HG03558 (cell line): Measurements from ENCODE around the gene ERAP2.
"Not testable (repeated sequence)": the region's sequence is repeated elsewhere in the genome, so short reads cannot be mapped to it uniquely, and the experiment has no call there.

Source experiments
- ATAC-seq: cut with Tn5 transposase; IDR thresholded peaks from one replicate; pipeline ENCODE4 v1.9.1; 2021; ENCODE audit warnings: moderate number of reproducible peaks; ENCODE audit not compliant: unreplicated experiment; ENCODE audit errors: extremely low read depth

Gene ERAP2

DNA sequence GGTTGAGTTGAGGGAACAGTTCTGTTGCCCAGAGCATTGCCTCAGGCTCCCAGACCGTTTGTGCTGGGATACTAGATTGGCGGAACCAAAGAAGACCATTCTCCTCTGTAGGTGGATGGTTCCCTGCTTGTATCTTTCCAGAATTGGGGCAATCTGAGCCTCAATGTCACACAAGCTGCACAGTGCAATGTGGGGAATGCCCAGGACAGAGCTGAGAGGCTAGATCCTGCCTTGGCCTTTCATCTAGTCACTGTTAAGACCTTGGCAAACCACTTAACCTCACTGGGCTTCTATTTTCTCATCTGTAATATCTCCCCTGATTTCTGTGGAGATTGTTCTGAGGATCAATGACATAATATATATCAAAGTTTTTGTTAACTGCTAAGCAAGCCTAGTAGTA lies 16.9 kb upstream of the ERAP2 start:
- no peak for ATAC-seq

DNA sequence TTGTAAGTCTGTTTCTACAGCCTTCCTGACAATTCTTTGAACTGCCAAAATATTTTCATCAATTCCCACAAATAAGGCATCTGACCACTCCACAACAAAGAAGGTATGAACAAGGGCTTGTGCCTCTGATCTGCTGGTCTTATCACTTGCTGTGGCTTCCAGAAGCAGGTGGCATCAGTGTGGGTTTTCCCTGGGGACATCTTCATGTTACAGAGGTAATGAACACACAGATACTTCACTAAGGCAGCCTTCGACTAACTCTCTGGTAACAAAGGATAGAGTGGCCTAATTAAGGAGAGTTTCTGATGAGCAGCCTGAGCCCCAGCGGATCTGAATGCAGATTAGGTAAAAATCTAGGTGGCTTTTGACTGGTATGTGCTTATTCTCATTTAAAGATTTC lies 15.2 kb upstream of the ERAP2 start:
- ATAC-seq, result no peak

DNA sequence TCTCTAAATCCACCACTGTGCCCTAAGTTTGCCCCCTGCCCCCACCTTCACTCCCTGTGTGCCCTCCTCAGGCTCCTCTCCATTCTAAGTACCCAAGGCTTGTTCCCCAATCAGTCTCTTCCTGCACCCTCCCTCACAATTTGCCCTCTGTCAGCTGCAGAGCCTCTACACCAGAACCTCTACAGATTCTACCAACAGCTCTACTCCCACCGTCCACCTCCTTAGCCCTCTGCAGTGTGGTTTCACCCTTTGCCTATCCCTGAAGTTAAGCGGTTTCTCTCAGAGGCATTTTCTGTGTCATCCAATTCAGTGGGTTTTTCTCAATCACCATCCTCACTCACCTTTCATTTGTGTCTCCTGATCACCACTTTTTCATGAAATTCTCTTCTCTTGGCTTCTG lies 13.2 kb upstream of the ERAP2 start:
- no peak for ATAC-seq

DNA sequence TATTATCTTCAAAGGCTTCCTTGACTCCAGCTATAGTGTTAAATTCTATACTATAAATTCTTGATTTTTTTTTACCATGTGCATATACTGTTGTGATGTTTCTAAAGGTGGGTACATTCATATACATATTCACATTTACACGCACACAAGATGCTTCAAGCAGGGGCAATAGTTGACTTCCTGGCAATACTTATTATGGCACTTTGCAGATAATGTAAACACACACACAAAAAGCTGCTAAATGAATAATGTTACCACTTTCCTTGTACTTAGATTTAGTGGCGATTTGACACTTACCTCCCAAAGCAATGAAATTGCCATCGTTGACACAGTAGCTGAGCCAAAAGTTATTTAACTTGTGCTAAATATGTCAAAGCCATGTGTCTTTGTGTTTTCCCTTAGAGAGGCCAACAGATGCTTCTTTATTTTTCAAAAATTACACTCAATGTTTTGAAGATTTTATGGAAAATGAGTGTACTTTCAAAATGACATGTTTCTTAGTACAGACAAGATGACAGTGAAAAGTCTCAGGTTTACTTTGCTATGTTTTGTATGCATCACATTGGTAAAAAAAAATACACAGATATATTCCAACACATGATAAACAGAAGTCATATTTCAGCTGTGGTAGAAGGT lies 12.2 kb upstream of the ERAP2 start:
- ATAC-seq, result no peak

DNA sequence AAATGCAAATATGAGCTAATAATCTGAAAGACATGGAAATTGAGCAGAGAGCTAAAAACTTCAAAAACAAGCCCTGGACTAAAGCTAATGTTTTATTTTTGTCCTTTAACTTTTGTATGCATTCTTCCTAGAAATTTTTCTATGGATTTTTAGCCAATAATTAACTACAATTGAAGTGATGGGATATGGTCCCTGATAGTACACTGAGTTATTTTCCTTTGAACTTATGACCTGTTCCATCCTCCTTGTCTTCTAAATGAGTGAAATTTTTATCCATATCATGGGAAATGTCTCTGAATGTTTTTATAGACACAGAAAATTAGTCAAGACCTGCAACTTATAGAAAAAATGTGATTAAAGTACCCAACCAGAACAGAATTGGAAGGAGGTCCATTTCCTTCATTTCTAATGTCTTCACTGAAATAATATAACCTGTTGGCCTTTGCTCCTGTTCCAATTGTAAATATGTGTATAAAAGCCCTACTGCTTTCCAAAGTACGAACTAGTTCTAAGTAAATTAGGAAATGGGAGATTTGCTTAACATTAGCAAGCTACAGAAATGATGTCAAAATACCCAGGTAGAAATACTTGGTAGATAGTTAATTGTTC lies 11.3 kb upstream of the ERAP2 start:
- ATAC-seq, result no peak

DNA sequence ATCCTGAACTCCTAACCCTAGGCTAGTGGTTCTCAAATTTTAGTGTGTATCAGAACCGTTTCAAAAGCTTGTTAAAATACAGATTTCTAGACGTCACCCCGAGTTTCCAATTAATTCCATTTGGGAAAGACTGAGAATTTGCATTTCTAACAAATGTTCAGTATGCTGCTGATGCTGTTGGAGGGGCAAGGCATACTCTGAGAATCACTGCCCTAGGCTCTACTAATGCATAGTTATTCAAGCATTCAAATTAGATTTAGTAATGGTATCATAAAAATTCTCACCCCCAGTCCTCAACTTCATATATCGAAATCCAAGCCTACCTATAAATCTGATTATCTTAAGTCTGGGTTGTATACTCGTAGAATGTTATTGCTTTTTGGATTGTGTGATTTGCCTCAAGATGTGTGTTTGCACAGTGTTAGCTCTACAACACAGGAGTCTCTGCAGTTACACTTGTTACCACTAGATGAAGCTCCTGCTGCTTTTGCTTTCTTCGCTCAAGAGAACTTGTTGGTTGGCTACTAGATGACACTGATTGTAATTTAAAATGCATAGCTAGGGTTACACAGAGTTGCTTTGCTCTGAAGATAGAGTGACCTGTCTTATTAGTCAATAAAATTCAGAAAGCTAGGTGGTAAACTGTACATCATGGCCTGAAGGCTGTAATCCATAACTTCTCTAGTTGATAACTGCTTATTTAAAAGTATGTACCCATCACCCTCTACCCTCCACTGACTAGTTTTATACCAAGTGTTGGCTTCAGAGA lies 7.5 kb upstream of the ERAP2 start:
- ATAC-seq, result peak; percentile 58

DNA sequence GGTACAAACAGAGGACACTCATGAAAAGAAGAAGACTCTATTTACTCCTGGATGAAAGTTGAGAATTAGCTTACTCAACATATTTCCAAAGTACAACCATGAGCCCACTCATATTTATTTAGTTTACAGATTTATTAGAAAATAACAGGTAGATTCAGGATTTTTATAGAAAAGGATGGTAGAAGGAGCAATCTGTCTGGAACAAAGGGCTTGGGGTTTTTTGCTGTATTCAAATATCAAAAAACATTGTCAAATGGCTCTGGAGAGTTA lies 7.0 kb upstream of the ERAP2 start:
- ATAC-seq, result no peak

DNA sequence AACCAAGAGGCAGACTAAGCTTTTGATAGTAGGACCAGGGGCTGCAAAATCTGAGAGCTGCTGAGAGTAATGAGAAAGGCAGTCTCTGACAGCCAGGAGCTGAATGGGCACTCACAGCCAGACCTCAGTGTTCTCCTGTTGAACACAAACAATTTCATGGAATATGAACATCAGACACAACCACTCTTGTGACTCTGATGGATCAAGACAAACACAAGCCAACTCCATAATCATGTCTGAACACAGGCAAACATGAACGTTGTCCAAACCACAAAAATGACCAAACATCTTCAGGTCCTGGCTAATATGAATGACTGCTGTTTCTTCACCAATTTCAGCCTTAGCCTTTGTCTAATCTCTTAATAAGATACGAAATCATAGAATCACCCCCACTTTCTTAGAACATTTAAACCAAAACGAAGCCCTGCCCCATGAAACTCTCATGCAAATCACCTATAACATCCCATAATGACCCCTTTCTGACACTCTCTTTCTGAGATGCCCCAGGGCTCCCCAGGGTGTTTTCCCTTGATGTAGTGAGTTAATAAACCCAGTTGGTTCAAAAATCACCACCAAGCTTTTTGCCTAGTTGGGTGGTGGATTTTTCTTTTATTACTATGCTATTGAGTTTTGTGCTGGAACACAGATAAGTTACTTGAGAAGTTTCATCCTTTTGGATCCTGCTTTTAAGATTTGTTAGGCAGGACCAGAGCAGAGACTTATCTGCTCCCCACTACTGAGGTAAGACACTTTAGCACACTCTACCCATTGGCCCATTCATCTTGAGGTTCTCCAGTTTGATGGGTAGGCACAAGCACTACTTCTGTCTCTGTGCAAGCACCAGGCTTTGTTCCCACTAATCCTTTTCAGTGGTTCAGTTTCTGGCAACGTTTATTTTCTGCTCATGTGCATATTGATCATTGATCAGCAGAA lies 5.9 kb upstream of the ERAP2 start:
- ATAC-seq, result peak; percentile 54

DNA sequence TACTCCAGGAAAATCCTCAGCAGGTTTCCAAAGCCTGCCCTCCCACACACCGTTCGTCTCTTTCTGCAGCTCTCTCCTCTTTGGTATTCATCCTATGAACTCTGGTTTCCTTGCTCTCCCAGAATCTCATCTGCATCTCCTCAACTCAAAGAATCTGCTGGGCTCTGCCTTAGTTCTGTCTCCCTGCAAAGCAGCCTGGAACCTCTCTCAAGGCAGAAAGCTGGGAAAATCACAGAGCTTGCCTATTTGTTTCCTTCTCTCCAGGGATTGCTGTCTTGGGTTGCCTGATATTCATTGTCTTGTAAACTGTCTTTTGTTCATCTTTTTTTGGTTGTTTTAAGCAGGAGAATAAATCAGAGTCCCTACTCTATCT lies 5.3 kb upstream of the ERAP2 start:
- ATAC-seq, result no peak

DNA sequence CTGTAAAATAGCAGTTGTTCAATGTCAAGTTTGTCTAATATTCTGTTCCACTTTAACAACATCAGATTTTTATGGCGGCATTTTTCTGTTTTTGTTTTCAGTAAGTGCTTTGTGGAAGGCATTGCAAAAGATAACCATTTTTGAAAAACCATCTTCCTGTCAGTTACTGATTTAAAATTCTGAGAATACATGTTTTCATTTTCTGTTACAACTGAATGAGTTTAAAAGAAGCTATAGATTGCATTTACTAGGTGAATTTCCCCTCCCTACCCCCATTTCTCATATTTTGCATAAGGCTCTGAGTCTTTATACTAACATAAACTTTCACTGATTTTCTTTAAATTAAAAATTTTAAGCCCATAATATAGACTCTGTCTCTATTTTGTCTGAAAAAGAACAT lies 4.6 kb upstream of the ERAP2 start:
- no peak for ATAC-seq

DNA sequence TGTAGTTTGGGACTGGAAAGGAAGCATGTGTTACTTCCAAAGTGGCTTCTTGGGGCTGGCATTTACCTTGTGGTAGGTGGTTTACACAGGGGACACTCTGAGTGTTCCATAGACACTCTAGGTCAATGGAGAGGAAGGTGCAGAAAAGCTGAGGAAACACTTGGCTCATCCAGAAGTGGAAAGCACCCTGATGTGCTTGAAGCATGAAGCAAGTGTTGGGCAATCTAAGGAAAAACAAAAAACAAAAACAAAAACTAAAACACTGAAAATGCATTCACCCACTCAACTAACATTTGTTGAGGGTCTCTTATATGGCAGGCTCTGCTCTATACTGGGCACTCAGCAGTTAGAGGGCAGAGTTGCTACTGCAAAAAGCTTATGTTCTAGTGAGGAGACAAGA lies 2.9 kb upstream of the ERAP2 start:
- no peak for ATAC-seq

DNA sequence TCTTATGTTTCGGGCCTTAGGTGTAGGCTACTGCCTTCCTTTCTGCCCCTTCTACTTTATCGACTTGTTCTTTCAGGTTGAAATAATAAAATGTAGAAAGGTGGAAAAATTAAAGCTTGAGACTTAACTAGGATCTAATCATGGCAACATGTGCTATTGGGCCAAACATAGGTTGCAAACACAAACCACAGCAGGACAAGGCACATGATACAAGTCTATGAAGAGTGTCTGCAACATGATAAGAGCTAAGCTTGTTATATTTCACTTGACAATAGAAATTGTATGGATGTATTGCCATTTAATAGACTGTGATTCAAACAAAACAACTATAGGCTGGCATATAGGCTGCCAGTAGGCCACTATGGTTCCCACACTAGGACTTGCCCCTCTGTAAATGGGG lies 1.7 kb upstream of the ERAP2 start:
- no peak for ATAC-seq

DNA sequence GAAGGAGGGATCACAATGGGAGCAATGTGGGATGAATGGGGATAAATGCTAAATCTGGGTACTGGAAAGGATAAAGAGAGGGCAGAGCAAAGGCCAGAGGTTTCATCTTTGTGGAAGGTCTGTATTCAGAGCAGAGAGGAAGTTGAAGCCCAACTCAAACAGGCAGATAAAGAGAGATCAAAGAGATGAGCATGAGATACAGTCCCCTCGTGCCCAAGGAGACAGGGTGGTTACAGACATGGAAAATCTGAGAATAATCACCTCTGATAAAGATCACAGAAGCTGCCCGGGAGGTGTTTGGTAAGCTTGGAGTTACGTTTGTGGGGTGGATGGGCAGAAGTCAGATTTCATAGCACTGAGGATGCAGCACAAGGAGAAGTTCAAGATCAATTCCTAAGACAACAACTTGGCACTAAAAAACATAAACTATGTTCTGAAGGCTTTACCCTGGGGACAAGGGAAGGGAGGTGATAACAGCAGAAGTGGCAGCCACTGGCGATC lies 459 bp upstream of the ERAP2 start:
- no peak for ATAC-seq

DNA sequence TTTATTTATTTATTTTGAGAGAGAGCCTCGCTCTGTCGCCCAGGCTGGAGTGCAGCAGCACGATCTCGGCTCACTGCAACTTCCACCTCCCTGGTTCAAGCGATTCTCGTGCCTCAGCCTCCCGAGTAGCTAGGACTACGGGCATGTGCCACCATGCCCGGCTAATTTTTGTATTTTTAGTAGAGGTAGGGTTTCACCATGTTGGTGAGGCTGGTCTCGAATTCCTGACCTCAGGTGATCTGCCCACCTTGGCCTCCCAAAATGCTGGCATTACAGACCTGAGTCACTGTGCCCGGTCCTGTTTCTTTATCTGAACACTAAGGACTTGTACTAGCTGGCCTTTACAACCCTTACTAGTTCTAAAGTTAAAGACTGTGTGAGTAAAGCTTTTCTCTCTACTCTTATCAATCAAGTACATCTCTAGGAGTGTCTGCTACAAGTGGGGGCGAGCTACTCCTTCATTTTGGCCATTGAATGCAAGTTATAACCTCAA lies 723 bp downstream of the ERAP2 start:
- not testable (repeated sequence) for ATAC-seq

DNA sequence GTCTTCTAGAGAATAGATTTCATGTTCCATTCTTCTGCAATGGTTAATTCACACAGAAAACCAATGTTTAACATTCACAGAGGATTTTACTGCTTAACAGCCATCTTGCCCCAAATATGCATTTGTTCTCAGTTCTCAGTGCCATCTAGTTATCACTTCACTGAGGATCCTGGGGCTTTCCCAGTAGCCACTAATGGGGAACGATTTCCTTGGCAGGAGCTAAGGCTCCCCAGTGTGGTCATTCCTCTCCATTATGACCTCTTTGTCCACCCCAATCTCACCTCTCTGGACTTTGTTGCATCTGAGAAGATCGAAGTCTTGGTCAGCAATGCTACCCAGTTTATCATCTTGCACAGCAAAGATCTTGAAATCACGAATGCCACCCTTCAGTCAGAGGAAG lies 3.4 kb downstream of the ERAP2 start:
- ATAC-seq, result no peak

DNA sequence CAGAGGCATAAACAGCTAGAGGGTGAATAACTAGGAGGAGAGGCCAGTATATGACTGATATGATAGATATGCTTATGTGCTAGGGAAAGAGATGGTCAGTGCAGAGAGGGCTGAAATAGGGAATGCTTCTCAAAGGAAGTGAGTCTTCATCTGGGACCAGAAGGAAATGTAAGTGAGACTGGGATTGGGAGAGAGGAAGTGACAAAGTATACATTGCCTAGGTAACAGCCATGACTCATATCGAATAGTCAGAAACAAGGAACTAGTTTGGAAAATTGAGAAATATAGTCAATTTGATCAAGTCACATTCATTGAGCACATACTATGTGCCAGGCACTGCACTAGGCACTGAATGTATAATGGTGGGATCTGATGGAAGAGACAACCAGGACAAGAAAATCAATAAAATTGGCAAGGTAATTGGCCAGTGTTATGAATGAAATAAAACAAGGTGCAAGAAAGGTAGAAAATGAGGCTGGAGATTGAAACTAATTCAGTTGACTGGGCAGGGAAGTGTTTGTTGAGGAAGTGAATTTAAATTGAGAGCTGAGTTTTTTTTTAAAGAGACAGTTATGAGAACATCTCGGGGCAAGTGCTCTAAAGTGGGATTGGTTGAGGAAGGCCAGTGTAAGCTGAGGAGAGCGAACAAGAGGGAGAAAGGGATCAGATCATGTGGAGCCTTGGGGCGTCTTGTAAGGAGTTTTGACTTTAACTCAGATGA lies 4.3 kb downstream of the ERAP2 start:
- ATAC-seq, result no peak

DNA sequence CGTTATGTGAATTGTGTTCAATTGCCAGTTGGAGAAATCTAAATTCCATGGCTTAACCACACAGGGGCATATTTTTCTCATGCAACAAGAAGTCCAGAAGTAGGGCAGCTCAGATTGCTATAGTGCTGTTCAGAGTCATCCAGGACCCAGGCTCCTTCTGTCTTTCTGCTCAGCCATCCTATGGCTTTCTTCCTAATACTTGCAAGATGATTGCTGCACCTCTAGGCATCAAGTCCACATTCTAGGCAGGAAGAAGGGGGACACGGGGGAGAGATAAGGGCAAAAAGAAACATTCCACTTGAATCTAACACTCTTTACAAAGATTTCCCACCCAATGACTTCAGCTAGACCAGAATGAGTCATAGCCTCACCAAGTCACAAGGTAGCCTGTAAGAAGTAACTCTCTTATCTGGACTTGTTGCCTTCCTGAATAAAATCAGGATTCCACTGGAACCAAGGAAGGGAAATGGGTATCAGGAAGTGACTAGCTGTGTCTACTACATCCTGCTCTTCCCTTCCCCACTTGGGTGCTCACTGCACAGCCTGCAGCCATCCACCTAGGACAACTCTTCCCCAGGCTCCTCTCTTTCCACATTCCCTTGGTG lies 5.3 kb downstream of the ERAP2 start:
- ATAC-seq, result no peak

DNA sequence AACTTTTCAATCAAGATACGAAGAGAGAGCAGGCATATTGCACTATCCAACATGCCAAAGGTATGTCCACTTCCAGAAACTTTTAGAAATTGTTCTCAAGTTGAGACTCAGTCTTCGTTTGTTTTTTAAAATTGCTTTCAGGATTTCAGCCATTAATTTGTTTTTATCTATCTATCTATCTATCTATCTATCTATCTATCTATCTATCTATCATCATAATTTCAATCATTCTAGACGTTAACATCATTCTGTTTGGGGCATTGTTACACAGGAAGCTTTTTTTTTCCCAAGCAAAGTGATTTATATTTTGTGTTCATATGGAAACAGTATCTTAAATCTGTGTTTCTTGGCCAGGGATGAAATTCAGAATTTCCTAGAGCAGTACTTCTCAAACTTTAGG lies 7.6 kb downstream of the ERAP2 start:
- ATAC-seq, result no peak

DNA sequence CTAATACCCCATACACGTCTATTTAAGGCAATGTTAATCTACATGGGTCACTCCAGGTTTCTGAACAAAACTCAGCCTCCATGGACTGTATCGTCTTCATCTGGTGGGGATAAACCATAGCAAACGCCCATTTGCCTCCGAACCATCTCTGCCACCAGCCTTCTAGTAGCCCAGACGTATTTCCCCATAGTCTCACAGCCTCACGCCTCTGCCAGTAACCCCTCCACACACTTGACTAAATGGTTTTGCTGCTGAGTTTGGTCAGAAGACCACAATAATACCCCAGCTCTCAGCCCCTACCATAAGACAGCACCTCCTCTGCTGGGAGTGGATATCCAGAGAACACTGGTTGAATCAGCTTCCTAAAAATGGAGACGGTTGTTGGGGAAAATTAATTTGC lies 8.7 kb downstream of the ERAP2 start:
- no peak for ATAC-seq
